CD4-positive, alpha-beta T cell treated with Interleukin-17A for 1 hour (primary cell): Measurements from ENCODE around the gene RPP30.

Experiments
- DNase-seq: peaks from one replicate; pipeline ENCODE4 v3.0.0-alpha.2; 2020

Gene RPP30

DNA sequence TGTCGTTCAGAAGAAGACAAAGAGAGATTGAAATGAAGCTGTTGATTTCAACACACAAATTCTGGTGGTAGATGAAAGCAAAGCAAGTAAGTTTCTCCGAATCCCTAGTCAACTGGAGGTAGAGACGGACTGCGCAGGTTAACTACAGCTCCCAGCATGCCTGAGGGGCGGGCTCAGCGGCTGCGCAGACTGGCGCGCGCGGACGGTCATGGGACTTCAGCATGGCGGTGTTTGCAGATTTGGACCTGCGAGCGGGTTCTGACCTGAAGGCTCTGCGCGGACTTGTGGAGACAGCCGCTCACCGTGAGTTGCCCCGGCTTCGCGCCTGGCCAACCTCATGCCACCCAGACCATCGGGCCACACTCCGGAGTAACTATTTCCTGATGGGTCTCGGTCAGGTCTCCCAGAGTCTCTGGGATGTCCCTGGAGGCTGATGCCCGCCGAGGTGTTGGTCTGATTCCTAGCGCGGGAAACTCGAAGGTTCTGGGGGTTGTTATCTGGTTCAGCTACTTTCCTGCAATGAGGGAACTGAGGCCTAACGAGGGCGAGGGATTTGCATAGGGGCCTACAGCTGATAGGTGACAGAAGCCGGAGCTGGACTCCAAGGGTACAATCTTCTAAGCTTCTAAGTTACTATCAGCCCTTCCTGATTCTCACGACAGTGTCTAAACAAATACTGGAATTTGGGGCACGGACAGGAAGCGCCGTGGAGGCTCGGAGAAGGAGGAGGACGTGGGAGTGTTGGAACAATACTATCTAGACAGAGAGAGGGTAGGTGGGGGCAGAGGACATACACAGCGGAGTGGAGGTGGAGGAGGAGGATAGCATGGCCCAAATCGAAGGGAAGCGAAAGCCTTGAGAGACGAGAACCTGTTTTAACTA is at the start of gene RPP30:
RPP30 (plus strand) TSS at position 209 of the 882 bp plus-strand sequence; CDS start at position 222, 13 bp downstream.
- peak; percentile 83 for DNase-seq

DNA sequence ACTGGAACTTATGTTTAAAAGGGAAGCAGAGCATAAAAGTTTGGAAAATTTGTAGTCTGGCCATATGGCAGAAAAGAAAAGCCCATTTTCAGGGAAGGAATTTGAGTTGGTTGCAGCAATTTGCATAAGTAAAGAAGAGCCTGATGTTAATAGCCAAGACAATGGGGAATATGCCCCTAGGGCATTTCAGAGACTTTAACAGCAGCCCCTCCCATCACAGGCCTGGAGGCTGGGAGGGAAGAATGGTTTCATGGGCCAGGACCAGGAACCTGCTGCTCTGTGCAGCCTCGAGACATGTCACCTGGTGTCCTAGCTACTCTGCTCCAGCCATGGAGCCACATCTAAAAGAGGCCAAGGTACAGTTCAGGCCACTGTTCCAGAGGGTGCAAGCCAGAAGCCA is 49.3 kb upstream of the RPP30 start:
- no peak for DNase-seq

DNA sequence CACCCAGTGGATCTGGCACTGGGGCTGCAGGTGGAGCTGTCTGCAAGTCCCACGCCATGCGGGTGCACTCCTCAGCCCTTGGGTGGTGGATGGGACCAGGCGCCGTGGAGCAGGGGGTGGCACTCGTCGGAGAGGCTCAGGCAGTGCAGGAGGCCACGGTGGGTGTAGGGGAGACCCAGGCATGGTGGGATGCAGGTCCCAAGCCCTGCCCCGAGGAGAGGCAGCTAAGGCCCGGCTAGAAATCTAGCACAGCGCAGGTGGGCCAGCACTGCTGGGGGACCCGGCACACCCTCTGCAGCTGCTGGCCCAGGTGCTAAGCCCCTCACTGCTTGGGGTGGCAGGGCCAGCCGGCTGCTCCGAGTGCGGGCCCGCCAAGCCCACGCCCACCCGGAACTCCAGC is 39.7 kb upstream of the RPP30 start:
- DNase-seq: no peak

DNA sequence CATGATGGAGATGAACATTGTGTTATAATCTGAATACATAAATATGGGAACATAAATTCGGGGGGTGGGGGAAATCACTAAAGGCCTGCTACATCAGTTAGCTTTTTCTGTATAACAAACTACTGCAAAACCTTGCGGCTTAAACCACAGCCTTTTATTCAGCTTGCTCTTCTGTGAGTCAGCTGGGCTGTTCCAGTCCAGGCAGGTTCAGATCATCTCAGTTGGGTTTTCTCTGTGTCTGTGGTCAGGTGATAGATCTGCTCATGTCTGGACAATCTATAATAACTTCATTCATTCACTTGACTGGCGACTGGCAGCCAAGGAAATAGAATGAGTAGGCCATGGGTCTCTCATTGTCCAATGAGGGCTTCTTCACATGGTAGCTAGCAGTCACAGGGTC is 37.4 kb upstream of the RPP30 start:
- DNase-seq: no peak

DNA sequence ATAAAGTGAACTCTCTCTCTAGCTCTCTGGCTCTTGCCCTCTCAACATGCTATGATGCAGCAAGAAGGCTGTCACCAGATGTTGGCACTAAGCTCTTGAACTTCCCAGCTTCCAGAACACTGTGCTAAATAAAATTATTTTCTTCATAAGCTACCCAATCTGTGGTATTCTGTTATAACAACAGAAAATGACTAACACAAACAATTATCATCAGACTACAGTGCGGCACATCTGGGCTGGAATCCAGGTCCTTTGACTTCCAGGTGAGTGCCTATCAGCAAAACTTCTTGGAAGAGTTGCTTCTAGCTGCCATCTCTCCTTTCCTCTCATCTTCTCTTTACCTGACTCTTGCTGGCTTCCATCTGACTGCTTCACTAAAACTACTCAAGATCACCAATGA is 34.3 kb upstream of the RPP30 start:
- DNase-seq: no peak

DNA sequence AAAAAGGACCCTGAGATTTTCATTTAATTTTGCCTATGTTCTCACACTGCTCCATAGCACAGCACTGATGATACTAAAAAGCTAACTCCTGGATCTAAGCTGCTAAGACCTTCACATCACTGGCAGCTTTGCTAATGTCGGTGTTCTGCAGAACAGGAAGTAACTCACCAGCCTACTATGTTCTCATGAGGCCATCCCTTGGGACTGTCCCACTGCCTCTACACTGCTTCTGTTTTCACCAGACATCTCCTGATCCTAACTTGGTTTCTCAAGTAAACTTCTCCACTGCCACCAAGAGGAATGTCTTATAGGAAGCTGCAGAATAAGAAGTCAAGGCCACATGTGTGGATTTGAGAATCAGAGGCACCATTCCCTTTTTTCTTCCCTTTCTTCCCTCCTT is 29.0 kb upstream of the RPP30 start:
- no peak for DNase-seq

DNA sequence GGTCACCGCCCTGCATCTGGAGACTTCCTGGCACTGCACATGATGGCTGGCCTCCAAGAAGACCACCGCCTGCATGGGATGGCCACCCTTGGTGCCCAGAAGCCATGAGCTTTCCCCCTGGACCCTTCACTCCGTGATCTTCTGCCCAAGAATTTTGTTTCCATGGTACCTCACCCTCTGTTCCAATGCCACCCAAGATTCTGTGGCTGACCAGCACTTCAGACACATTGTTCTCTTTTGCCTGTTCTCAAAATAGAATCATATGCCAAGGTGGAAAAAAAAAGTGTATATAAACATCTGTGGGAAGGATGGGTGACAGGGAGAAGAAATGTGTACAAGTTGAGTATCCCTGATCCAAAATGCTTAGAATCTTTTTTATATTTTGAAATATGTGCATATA is 26.0 kb upstream of the RPP30 start:
- DNase-seq: no peak

DNA sequence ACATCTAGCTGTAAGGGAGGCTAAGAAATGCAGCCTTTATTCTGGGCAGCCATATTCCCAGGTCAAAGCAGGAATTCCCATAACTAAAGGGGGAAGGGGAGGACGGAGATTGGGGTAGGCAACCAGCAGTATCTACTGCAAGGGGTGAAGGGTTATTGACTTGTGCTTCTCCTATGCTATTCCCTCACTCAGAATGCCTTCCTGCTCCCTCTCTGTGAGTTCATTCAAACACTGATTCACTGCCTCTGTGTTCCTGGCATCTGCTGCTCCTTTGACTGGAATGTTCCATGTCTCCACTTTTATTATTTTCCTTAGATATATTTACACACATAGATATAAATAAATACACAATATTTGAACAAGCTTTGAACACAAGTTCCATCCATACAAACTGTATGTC is 25.0 kb upstream of the RPP30 start:
- no peak for DNase-seq

DNA sequence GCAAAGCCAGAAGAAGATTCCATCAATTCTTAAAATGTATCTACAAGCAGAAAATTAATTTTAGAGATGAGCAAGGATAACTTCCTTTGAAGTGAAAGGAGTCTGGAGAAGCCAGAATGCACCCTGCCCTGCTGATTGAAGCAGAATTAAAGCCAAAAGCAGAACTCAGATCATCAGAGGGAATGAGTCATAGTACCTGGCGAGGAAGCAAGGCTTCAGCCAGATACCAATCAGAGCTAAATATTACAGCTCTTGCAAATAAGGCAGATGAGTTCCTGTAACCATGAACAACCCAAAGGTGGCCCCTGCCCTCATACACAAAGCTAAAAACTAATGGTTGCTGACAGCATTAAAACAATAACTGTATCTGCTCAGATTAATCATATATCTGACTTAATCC is 24.3 kb upstream of the RPP30 start:
- DNase-seq: no peak

DNA sequence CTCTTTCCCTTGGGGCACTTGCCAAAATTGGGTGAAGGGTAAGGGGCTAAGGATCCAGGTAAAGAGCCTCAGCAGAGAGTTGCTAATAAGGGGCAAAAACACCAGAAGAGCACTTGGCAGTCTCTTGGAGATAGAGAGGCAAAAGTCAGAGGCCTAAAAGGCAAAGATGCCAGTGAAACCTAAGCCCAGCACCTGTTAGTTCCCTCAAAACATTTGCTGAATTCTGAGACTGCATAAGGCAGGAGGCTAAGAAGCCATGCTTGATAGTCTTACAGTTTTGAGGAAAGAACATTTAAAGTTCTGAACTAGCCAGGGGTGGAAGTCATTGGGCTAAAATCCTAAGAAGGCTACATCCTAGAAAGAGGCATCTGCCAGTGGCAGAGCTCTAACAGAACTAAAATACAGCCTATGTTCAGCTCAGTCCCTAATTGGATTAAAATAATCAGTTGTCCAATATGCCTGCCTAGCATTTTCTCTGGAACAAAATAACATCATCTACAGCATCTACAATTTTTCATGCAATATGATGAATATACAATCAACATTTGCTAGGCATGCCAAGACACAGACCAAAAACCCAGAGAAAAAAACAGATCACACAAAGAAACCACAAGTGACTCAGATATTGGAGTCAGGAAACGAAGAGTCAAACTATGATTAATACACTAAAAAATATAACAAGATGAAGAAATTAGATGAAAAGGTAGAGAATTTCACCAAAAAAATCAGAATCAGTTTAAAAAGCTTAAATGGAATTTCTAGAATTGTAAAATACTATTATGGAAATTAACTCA is 21.6 kb upstream of the RPP30 start:
- no peak for DNase-seq

DNA sequence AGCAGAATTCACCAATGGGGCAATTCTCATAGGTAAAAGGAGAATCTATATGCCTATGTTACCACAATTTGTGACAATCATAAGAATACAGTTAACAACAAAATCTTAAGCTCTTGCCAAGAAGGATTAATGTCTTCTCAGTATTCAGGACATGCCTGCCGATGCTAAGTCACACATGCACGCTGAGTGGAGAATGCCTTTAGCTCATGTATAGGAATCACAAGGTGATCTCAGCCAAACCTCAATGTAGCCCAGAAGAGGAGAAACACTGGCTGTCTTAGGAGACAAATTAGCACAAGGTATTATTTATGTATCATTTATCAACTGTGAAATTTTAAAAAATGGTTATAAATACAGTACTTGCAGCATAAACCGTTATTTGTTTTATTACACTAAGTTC is 16.6 kb upstream of the RPP30 start:
- DNase-seq: no peak

DNA sequence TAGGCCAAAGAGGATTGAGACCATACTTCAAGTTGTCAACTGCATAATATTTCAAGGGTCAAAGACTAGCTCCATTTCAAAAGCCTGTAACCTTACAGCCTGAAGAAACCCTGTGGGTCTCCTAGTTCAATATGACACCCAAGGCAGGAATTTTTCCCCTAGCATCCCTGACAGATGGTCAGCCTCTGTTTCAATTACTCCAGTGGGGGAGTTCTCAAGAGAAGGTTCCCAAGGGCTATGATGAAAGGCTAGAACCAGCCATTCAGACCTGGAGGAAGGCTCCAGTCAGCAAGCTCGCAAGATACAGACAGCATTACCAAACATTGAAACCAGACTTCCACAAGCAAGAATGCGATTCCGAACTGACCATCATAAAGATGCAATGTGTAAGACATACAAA is 15.5 kb upstream of the RPP30 start:
- no peak for DNase-seq

DNA sequence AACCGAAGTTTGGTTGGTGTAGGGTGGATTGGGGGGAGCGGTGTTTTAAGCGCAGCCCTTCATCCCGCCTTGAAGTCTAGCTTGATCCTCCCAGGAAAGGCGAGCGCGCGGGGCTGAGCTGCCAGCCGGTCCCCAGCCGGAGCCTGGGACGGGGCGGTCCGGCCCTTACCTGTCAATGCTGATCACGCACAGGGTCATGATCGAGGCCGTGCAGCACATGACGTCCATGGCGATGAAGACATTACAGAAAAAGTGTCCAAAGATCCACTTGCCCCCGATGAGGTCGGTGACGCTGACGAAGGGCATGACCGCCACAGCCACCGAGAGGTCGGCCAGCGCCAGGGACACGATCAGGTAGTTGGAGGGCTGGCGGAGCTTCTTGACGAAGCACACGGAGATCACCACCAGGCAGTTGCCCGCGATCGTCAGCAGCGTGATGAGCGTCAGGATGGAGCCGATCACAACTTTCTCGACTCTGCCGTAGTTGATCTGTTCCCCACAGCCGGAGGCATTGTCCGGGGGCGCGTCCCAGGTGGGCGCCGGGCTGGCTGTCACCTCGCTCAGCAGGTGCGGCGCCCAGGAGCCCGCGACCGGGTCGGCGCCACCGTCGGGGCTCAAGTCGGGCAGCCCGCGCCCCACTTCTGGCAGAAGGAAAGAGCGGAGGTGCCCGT is 14.7 kb upstream of the RPP30 start:
- peak; percentile 7 for DNase-seq

DNA sequence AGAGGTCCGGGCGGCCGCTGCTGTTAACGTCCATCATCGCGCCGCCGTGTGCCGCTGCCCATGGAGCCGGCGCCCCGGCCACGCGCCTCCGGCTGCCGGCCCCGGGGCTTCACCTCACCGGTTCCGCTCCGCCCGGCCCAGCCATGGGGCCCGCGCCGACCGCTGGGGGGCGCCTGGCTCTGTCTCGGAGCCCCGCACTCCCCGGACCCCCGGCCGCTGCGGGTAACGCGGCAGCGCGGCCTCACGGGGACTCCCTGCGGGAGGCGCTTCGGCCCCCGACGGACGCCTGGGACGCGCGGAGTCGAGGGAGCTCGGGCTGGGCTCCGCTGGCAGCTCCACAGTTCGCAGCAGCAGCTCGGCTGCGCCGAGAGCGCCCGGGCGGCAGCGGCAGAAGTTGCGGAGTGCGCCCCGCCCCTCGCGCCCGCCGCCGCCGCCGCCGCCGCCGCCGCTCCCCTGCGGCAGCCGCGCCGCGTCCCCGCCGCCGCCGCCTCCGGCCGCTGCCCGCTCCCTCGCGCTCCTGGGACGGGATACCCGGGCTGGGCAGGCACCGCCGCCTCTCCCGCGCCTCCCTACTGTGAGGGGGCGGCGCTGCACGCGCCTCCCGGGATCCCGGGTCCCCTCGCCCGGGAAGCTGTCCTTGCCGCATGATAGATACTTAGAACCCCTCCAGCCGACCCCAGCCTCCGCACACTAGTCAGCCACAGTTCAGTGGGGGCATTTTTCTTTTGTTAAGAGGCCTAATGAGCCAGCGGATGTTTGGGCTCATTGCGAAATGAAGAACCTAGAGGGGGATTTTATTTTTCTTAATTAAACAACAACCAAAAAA is 13.9 kb upstream of the RPP30 start, which contains the start of gene HTR7:
HTR7 (minus strand) TSS at position 405 of the 826 bp plus-strand sequence; CDS start at position 37, 368 bp downstream.
- peak; percentile 58 for DNase-seq

DNA sequence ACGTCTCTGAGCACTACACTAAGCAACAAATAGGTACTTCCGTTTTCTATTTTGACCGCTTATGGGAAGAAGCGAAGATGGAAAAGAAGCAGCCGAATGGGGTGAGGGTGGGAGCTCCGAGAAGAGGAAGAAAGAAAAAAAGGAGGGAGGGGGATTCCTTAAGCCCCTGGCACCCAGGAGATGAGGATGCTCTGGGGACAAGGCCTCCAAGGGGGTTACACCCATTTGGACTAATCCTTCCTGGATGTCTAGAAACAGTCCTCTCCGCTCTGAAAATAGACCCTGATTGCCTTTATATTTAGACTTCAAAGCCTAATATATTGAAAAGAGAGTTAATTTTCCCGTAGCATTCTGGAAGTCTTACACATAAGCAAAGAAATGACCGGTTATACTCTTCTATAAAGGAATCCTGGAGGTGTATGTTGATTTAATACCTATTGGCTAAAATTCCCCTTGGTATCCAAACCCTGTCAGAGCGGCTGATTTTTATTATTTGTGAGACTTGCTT is 13.3 kb upstream of the RPP30 start:
- DNase-seq: peak; percentile 7

DNA sequence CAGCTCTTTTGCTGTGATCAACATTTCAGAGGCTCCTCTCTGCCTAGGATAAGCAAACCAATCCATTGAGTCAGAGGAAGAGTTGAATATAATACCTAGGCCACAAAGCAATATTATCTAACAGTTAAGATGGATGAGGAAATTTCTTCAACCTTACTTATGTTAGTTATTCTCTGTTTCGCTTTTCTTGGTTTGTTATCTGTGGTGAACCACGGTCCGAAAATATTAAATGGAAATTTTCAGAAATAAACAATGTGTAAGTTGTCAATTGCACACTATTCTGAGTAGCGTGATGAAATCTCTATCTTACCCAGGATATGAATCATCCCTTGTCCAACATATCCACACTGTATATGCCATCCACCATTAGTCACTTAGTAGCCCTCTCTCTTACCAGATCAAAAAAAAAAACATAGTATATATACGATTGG is 12.4 kb upstream of the RPP30 start:
- no peak for DNase-seq

DNA sequence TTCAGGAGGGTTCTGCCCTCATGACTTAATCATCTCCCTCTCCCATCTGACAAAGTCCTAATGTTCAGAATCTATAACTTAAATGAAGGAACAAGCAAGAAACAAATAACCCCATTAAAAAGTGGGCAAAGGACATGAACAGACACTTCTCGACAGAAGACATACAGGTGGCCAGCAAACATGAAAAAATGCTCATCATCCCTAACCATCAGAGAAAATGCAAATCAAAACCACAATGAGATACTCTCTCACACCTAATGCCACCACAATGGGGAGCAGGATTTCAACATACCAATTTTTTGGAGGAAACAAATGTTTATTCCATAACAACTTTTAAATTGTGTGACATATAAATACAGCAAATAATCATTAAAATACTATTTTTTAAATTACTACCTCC is 11.0 kb upstream of the RPP30 start:
- DNase-seq: no peak

DNA sequence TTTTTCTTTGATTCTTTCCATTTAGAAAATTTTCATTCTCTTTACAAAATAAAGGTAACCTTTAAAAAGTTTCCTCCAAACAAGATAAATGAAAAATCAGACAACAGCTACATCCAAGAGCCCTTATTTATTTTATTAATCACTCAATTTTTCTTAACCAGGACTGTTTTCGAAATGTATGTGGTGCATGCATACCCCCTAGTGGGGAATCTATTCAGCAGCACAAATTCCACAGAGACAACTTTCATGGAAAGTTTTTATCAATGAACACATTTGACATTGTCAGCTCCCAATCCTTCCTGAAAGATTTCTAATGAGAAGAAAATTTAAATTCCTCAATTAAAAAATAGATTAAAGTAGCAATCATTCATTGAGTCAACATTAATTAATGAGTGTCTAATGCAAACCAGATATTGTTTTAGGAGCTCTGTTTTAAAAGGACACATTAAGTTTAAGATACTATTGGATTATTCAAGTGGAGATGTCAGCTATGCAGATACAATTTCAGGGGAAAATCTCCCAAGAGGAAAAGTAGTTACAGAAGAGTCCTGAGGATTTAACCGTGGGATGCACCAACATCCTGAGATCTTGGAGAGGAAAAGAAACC is 8.8 kb upstream of the RPP30 start:
- peak; percentile 16 for DNase-seq

DNA sequence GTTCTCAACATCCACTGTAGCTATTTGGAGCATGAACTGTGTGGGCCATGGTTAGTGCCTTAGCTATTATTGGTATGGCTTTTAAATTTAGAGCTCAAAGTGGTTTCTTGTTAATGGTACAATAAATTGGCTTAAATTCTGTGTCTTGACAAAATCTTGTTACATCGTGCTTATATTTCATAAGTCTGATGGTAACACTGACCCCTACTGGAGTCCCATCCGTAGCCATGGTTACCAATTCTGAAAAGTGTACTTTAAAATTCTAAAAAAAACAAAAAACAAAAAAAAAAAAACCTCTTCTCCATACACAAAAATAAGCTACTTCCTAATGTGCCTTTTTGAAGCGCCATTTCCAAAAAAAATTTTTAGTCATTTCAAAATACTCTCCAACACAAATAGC is 6.4 kb upstream of the RPP30 start:
- peak; percentile 22 for DNase-seq

DNA sequence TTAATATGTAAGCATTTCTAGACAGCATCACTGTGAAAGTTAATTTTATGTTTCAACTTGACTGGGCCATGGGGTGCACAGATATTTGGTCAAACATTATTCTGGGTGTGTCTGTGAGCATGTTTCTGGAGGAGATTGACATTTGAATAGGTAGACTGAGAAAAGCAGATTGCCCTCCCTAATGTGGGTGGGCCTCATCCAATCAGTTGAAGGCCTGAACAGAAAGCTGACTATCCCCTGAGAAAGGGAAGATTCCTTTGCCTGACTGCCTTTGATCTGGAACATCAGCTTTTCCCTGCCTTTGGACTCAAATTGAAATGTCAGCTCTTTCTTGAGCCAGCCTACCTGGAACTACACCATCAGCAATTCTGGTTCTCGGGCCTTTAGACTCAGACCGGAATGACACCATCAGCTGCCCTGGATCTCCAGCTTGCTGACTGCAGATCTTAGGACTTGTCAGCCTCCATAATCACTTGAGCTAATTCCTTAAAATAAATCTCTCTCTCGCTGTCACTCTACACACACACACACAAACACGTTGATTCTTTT is 5.7 kb upstream of the RPP30 start:
- no peak for DNase-seq

DNA sequence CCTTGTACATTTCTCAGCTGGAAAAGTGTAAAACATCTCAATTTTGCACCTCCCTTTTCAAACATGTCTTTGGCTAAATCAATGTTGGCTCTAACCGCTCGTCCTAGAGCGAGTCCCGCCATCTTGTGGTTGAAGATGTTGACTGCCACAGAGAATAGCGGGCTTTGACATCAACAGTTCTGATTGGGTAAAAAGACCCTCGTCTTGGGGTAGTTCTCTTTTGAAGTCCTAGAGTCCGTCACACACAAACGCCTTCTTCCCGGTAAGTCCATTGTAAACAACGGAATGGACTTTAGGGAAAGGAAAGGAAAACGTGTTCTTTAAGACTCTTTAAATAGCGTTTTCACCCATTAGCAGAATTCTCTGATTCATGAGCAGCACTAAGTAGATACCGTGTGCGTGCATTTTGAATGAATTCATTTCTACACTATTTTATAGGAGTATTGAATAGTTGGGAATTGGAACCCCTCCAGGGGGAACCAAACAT is 452 bp upstream of the RPP30 start:
- DNase-seq: peak; percentile 66
